ENCODE results near the gene TMC8.

DNA sequence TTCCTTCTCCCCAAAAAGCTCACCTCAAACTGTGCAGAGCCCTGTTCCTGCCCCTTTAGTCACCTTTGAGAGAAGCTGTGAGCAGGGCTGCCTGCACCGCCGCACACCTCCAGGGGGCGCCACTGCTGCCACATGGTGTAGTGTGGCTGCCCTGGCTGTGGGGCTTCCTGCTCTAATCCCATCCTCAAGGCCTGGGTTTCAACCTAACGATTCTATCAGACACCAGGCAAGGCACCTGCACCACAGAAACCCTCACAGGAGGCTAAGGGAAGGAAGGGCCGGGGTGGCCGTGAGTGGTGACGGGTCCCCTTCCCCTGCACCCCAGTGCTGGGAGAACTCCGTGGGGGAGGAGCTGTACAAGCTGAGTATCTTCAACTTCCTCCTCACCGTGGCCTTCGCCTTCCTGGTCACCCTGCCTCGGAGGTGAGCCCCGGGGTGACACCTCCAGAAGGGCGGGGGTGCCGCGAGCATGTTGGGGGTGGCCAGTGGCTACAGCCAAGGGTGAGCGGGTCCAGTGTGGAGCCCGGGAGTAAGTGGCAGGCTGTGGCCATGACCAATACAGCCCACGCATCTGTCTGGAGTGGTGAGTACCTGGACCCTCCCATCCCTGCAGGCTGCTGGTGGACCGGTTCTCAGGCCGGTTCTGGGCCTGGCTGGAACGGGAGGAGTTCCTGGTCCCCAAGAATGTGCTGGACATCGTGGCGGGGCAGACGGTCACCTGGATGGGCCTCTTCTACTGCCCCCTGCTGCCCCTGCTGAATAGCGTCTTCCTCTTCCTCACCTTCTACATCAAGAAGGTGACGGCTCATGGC, 7.0 kb downstream of the TMC8 start:
- TF ChIP-seq EZH2 (IDR thresholded peaks at IDR 0.05; ENCODE audit: low read depth, low read length, severe bottlenecking) (no peak), CHD1 (IDR thresholded peaks at IDR 0.05; ENCODE audit: low read depth, low read length) (no peak)
- TF ChIP-seq, protein P1, sequence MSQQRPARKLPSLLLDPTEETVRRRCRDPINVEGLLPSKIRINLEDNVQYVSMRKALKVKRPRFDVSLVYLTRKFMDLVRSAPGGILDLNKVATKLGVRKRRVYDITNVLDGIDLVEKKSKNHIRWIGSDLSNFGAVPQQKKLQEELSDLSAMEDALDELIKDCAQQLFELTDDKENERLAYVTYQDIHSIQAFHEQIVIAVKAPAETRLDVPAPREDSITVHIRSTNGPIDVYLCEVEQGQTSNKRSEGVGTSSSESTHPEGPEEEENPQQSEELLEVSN (IDR thresholded peaks at IDR 0.05), result no peak
- TF ChIP-seq, protein P2, sequence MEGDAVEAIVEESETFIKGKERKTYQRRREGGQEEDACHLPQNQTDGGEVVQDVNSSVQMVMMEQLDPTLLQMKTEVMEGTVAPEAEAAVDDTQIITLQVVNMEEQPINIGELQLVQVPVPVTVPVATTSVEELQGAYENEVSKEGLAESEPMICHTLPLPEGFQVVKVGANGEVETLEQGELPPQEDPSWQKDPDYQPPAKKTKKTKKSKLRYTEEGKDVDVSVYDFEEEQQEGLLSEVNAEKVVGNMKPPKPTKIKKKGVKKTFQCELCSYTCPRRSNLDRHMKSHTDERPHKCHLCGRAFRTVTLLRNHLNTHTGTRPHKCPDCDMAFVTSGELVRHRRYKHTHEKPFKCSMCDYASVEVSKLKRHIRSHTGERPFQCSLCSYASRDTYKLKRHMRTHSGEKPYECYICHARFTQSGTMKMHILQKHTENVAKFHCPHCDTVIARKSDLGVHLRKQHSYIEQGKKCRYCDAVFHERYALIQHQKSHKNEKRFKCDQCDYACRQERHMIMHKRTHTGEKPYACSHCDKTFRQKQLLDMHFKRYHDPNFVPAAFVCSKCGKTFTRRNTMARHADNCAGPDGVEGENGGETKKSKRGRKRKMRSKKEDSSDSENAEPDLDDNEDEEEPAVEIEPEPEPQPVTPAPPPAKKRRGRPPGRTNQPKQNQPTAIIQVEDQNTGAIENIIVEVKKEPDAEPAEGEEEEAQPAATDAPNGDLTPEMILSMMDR (IDR thresholded peaks at IDR 0.05; ENCODE audit: control extremely low read depth in 1 of 3, insufficient read depth in 1 of 3, low read depth in 1 of 3, low read length in 3 of 3), result peak; percentile 50 to 78 (median 66)

All from H1 (cell line).